PC-3 (cell line): Measurements from ENCODE around the gene SMG6. TPM values are rescaled to one million over a fixed set of nuclear protein-coding genes. Genes with fewer than 3 reads are reported as not detected.

Experiments
- ATAC-seq: fragments of 200-7000 bp; cut with Tn5 transposase; 2 replicates; pipeline ENCODE4 v1.9.1; 2020; ENCODE audit warnings: mild to moderate bottlenecking, moderate library complexity
- BruUV-seq: library from RNA; stranded (reverse); fragments of 400-500 nt; replicated peaks from 2 replicates; lab custom pipeline; 2021; lab: Mats Ljungman, UMichigan
- CTCF ChIA-PET: fragments of 300-600 bp; sonication (Branson Sonifier 250); formaldehyde crosslinking; loops from one replicate; lab custom pipeline; 2022; ENCODE audit warnings: antibody characterized with exemption; lab: Charles Lee
- POLR2A ChIA-PET: fragments of 300-600 bp; sonication (Branson Sonifier 250); formaldehyde crosslinking; loops from one replicate; lab custom pipeline; 2022; ENCODE audit warnings: antibody characterized with exemption; ENCODE audit not compliant: unreplicated experiment; lab: Charles Lee
- DNase-seq: peaks from one replicate; pipeline ENCODE4 v3.0.0-alpha.2; 2015
- H2AFZ ChIP-seq: fragments of 300-600 bp; sonication (generic); 2 replicates; pipeline ENCODE4 v1.6.0; 2016; ENCODE audit warnings: antibody characterized with exemption, low read length
- H3F3A ChIP-seq: fragments of 300-600 bp; sonication (generic); one replicate; pipeline ENCODE4 v1.6.0; 2017; ENCODE audit warnings: antibody characterized with exemption, low read length, control low read depth, mild to moderate bottlenecking; ENCODE audit not compliant: unreplicated experiment
- H3K27ac ChIP-seq: fragments of 300-600 bp; sonication (generic); 2 replicates; pipeline ENCODE4 v1.5.1; 2016; ENCODE audit warnings: mild to moderate bottlenecking, low read length
- H3K27me3 ChIP-seq: fragments of 300-600 bp; sonication (generic); 2 replicates; pipeline ENCODE4 v1.6.1; 2016; ENCODE audit warnings: low read length, mixed read lengths
- H3K36me3 ChIP-seq: fragments of 300-600 bp; sonication (generic); 2 replicates; pipeline ENCODE4 v1.6.1; 2016; ENCODE audit warnings: low read depth, mixed run types, low read length, mixed read lengths
- H3K4me1 ChIP-seq: fragments of 300-600 bp; sonication (generic); 2 replicates; pipeline ENCODE4 v1.5.1; 2016; ENCODE audit warnings: low read length; ENCODE audit not compliant: insufficient read depth
- H3K4me2 ChIP-seq: fragments of 300-600 bp; sonication (generic); 2 replicates; pipeline ENCODE4 v1.6.0; 2016; ENCODE audit warnings: low read length
- H3K4me3 ChIP-seq: fragments of 300-600 bp; sonication (generic); 2 replicates; pipeline ENCODE4 v1.5.1; 2016; ENCODE audit warnings: mild to moderate bottlenecking, low read length, mixed read lengths
- H3K79me2 ChIP-seq: fragments of 300-600 bp; sonication (generic); 2 replicates; pipeline ENCODE4 v1.6.1; 2017; ENCODE audit warnings: low read length, mixed read lengths
- H3K9ac ChIP-seq: fragments of 300-600 bp; sonication (generic); 2 replicates; pipeline ENCODE4 v1.6.0; 2016; ENCODE audit warnings: mild to moderate bottlenecking, low read length
- H3K9me2 ChIP-seq: fragments of 300-600 bp; sonication (generic); replicated peaks from 2 replicates; pipeline ENCODE4 v1.6.1; 2016; ENCODE audit warnings: mixed run types, low read length, mixed read lengths
- H3K9me3 ChIP-seq: fragments of 300-600 bp; sonication (generic); 2 replicates; pipeline ENCODE4 v1.6.1; 2016; ENCODE audit warnings: low read length, mixed read lengths
- H4K20me1 ChIP-seq: fragments of 300-600 bp; sonication (generic); 2 replicates; pipeline ENCODE4 v1.6.1; 2016; ENCODE audit warnings: low read length, mixed read lengths
- EZH2 ChIP-seq: fragments of 300-600 bp; sonication (generic); IDR thresholded peaks from one replicate; pipeline ENCODE4 v1.6.1; 2017; ENCODE audit warnings: antibody characterized with exemption, mild to moderate bottlenecking, low read length; ENCODE audit not compliant: unreplicated experiment
- EZH2phosphoT487 ChIP-seq: fragments of 300-600 bp; sonication (generic); IDR thresholded peaks from 2 replicates; pipeline ENCODE4 v1.6.1; 2018; ENCODE audit warnings: mild to moderate bottlenecking, antibody characterized with exemption, low read length, borderline replicate concordance
- intact Hi-C: fragments of 100-400 bp; cut with micrococcal nuclease; formaldehyde crosslinking; loops from 2 replicates; pipeline ENCODE4 v1.9.0; 2023
- total RNA-seq: library from RNA; depleted of rRNA; stranded (reverse); fragments of >200 nt; gene quantifications from 2 replicates; pipeline ENCODE4 v1.2.3, GENCODE V29; 2014
- TF ChIP-seq, protein P1 (sequence below): fragments of 300-600 bp; sonication (generic); conservative IDR thresholded peaks from 2 replicates; pipeline ENCODE4 v1.5.1; 2017; ENCODE audit warnings: antibody characterized with exemption, low read depth, mild to moderate bottlenecking, low read length

SMG6 gene
- total RNA-seq, 1 experiment from 2014 or later, result 13.4 TPM

DNA sequence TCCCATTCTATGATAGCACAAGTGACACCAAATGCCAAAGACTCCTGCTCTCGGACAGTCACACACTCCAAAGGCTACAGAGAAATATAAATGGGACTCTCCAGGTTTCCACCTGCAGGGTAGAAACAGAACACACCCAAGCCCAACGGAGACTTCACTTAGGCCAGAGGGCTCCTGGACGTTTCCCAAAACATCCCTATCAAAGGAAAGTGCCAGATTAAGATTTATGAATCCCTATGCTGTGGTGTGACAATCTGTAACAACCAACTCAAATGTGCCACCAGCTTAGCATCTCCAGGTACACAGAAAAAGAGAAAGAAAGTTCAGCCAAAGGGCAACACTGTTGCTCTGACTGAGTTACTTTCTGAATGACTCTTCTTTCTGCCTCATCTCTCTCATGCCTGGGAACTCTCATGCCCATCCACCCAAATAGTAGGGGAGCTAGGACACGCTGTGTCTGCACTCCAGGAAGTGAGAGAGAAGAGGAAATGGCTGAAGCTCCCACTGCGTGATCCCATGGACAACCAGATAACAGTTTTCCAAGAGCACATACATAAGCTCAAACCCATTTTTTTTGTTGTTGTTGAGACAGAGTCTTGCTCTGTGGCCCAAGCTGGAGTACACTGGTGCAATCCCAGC lies 49.7 kb downstream of the SMG6 start:
- Histone ChIP-seq H3K4me3 (no peak overlapping the region), H3K79me2 (no peaks in the 10 kb centered on the region), H3K4me1 (no peaks in the 10 kb centered on the region), H3K4me2 (no peak overlapping the region), H4K20me1 (no peaks in the 10 kb centered on the region), H2AFZ (no peak overlapping the region), H3K9me2 (no peaks in the 10 kb centered on the region), H3K36me3 (no peaks in the 10 kb centered on the region), H3F3A (no peaks in the 10 kb centered on the region), H3K9ac (no peak overlapping the region), H3K27ac (no peak overlapping the region), H3K27me3 (no peaks in the 10 kb centered on the region), H3K9me3 (no peaks in the 10 kb centered on the region)
- DNase-seq (no peak), ATAC-seq (no peak)
- no TSS peak for BruUV-seq
- CTCF ChIA-PET, result no interaction called here
- intact Hi-C loops, result no loop called here
- no peak for TF ChIP-seq EZH2
- TF ChIP-seq, protein P1, sequence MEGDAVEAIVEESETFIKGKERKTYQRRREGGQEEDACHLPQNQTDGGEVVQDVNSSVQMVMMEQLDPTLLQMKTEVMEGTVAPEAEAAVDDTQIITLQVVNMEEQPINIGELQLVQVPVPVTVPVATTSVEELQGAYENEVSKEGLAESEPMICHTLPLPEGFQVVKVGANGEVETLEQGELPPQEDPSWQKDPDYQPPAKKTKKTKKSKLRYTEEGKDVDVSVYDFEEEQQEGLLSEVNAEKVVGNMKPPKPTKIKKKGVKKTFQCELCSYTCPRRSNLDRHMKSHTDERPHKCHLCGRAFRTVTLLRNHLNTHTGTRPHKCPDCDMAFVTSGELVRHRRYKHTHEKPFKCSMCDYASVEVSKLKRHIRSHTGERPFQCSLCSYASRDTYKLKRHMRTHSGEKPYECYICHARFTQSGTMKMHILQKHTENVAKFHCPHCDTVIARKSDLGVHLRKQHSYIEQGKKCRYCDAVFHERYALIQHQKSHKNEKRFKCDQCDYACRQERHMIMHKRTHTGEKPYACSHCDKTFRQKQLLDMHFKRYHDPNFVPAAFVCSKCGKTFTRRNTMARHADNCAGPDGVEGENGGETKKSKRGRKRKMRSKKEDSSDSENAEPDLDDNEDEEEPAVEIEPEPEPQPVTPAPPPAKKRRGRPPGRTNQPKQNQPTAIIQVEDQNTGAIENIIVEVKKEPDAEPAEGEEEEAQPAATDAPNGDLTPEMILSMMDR, result no peak
- TF ChIP-seq EZH2phosphoT487, result no peak
- POLR2A ChIA-PET, result no interaction called here

DNA sequence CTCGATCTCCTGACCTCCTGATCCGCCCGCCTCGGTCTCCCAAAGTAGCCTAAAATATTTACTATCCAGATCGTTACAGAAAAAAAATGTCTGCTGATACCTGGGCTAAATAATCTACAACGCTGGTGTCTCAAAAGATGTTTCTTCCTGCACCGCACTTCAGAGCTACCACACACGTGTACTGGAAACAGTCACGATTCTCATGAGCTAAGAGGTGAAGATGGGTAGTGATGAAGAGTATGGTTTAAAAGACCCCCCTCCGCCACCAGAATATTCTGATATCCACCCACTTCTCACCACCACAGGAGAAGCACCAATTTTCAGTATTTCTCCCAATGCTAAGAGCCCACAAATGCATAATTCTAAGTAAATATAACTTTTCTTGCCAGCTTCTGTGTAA lies 50.2 kb downstream of the SMG6 start:
- no peak for TF ChIP-seq EZH2
- TF ChIP-seq EZH2phosphoT487, result no peak
- TF ChIP-seq, protein P1, result no peak
- no peak overlapping the region for H3K4me2 ChIP-seq
- no peaks in the 10 kb centered on the region for H3K4me1 ChIP-seq
- no peaks in the 10 kb centered on the region for H3K79me2 ChIP-seq
- H2AFZ ChIP-seq, result no peak overlapping the region
- H3F3A ChIP-seq, result no peaks in the 10 kb centered on the region
- H4K20me1 ChIP-seq, result no peaks in the 10 kb centered on the region
- H3K4me3 ChIP-seq, result no peak overlapping the region
- no TSS peak for BruUV-seq
- ATAC-seq (no peak), DNase-seq (no peak)
- H3K27me3 ChIP-seq, result no peaks in the 10 kb centered on the region
- H3K9me2 ChIP-seq, result no peaks in the 10 kb centered on the region
- intact Hi-C loops, result no loop called here
- no peak overlapping the region for H3K27ac ChIP-seq
- H3K9ac ChIP-seq, result no peak overlapping the region
- H3K36me3 ChIP-seq, result no peaks in the 10 kb centered on the region
- ChIA-PET CTCF (interaction anchor here (0.5 kb wide), 1 partner anchor 163 kb away, joined by 3 read pairs; no protein-coding TSS in a partner anchor), POLR2A (no interaction called here)
- H3K9me3 ChIP-seq, result no peaks in the 10 kb centered on the region

DNA sequence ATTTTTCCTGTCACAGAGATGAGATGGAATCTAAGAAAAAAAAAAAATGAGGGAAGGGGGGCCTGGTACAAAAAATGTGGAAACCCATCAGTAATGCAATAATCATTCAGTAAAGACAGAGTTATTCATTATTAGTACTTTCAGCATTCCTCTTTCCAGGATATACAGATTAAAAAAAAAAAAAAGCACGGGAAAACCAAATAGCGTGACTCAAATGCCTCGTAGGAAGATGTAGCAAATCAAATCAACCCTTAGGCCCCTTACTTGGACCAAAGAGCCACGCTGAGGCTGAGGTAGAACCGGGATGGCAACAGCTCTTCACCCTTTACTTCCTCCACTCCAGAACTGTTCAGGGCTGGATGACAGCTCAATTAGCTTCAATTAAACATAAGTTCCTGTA lies 52.5 kb downstream of the SMG6 start:
- BruUV-seq, result no TSS peak
- Histone ChIP-seq H3K79me2 (no peaks in the 10 kb centered on the region), H3K27ac (no peak overlapping the region), H3K36me3 (no peaks in the 10 kb centered on the region), H3K4me3 (no peak overlapping the region), H3K4me1 (no peaks in the 10 kb centered on the region), H2AFZ (no peak overlapping the region), H3K9ac (no peak overlapping the region), H4K20me1 (no peaks in the 10 kb centered on the region), H3K9me2 (no peaks in the 10 kb centered on the region), H3F3A (no peaks in the 10 kb centered on the region), H3K4me2 (no peak overlapping the region), H3K27me3 (no peaks in the 10 kb centered on the region), H3K9me3 (no peaks in the 10 kb centered on the region)
- intact Hi-C loops, result no loop called here
- DNase-seq (no peak), ATAC-seq (no peak)
- POLR2A ChIA-PET, result no interaction called here
- CTCF ChIA-PET, result interaction anchor here (0.5 kb wide), 1 partner anchor 95 kb away, joined by 8 read pairs; no protein-coding TSS in a partner anchor
- TF ChIP-seq EZH2phosphoT487, result no peak
- TF ChIP-seq EZH2, result no peak
- TF ChIP-seq, protein P1, result no peak
